Measurements from ENCODE around the gene R3HCC1L. TPM values are rescaled to one million over a fixed set of nuclear protein-coding genes. Genes with fewer than 3 reads are reported as not detected.

The R3HCC1L gene
- total and polyA plus RNA-seq, 2 of the 4 experiments (the other 2 are of a cell fraction): 8.3 to 14.7 TPM

- Histone ChIP-seq H3K23ac (ENCODE audit: low read depth, low read length) (no peak overlapping the region), H3K56ac (ENCODE audit: extremely low read depth, insufficient read depth, low read length) (no peak overlapping the region), H2AK9ac (replicated peaks; ENCODE audit: low read depth, low read length, poor library complexity) (no peak overlapping the region), H2BK5ac (ENCODE audit: low read depth, low read length, poor library complexity, severe bottlenecking) (no peak overlapping the region), H3K27ac (ENCODE audit: insufficient read depth, low read length) (no peak overlapping the region), H3K14ac (replicated peaks; ENCODE audit: low read depth, low read length) (no peak overlapping the region), H3K18ac (ENCODE audit: low read depth, low read length) (no peak overlapping the region), H2BK15ac (ENCODE audit: low read depth, low read length) (no peak overlapping the region), H3K4me1 (ENCODE audit: control insufficient read depth, insufficient read depth, low read length) (no peaks in the 10 kb centered on the region), H2AK5ac (ENCODE audit: low read depth, low read length) (no peak overlapping the region), H3K9ac (ENCODE audit: low read depth, low read length) (no peak overlapping the region), H3K4ac (ENCODE audit: low read depth, low read length) (no peak overlapping the region), H3K9me3 (ENCODE audit: control insufficient read depth, insufficient read depth, low read length) (no peaks in the 10 kb centered on the region), H4K5ac (ENCODE audit: low read depth, low read length) (no peak overlapping the region), H4K8ac (ENCODE audit: low read depth in 2 of 2, low read length in 2 of 2) (no peak overlapping the region), H2AFZ (replicated peaks; ENCODE audit: low read length, poor library complexity) (no peak overlapping the region), H3K4me2 (ENCODE audit: low read depth, low read length) (no peak overlapping the region), H2BK20ac (ENCODE audit: low read depth, low read length) (no peak overlapping the region), H3K4me3 (ENCODE audit: insufficient read depth, low read depth, low read length) (no peak overlapping the region), H4K20me1 (ENCODE audit: insufficient read depth, low read length) (no peaks in the 10 kb centered on the region), H3K27me3 (ENCODE audit: control insufficient read depth, insufficient read depth, low read length) (no peaks in the 10 kb centered on the region), H3K36me3 (ENCODE audit: control insufficient read depth, insufficient read depth, low read length) (no peaks in the 10 kb centered on the region), H4K91ac (ENCODE audit: insufficient read depth, low read depth, low read length) (no peak overlapping the region), H3K79me1 (ENCODE audit: low read depth in 1 of 2, low read length in 2 of 2) (no peaks in the 10 kb centered on the region), H2BK120ac (ENCODE audit: low read depth, low read length) (no peak overlapping the region), H3K9me1 (ENCODE audit: insufficient read depth, low read length) (no peaks in the 10 kb centered on the region)
- no CpG with 5 or more reads among the region's 3 CpGs for WGBS, 2 experiments (ENCODE audit: extremely low coverage in 2 of 2, insufficient read length in 1 of 2)
- intact Hi-C loops (cut with micrococcal nuclease) (no loop called here), dilution Hi-C loops (cut with HindIII; ENCODE audit: low sequenced_read_pairs, unreplicated experiment) (no loop called here), in situ Hi-C loops (cut with MboI; ENCODE audit: low sequenced_read_pairs) (no loop called here)
- TF ChIP-seq CEBPB (IDR thresholded peaks at IDR 0.05; ENCODE audit: low read depth, low read length): no peak
- no peak for TF ChIP-seq BHLHE40 (IDR thresholded peaks at IDR 0.05; ENCODE audit: low read depth, low read length)
- no peak for TF ChIP-seq FOS (IDR thresholded peaks at IDR 0.05; ENCODE audit: low read depth, low read length)
- TF ChIP-seq SMC3 (IDR thresholded peaks at IDR 0.05; ENCODE audit: low read depth, low read length): no peak
- TF ChIP-seq RAD21 (IDR thresholded peaks at IDR 0.05; ENCODE audit: low read length): no peak
- TF ChIP-seq POLR2A (IDR thresholded peaks at IDR 0.05; ENCODE audit: low read depth, low read length): no peak
- TF ChIP-seq, protein P1, sequence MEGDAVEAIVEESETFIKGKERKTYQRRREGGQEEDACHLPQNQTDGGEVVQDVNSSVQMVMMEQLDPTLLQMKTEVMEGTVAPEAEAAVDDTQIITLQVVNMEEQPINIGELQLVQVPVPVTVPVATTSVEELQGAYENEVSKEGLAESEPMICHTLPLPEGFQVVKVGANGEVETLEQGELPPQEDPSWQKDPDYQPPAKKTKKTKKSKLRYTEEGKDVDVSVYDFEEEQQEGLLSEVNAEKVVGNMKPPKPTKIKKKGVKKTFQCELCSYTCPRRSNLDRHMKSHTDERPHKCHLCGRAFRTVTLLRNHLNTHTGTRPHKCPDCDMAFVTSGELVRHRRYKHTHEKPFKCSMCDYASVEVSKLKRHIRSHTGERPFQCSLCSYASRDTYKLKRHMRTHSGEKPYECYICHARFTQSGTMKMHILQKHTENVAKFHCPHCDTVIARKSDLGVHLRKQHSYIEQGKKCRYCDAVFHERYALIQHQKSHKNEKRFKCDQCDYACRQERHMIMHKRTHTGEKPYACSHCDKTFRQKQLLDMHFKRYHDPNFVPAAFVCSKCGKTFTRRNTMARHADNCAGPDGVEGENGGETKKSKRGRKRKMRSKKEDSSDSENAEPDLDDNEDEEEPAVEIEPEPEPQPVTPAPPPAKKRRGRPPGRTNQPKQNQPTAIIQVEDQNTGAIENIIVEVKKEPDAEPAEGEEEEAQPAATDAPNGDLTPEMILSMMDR (conservative IDR thresholded peaks at IDR 0.05; ENCODE audit: low read depth, low read length): no peak
- ChIA-PET POLR2A (ENCODE audit: unreplicated experiment) (no interaction called here), CTCF (no interaction called here)
- ATAC-seq (ENCODE audit: low read depth) (no peak), DNase-seq (no peak)
- BruUV-seq (replicated peaks): no TSS peak
These were observed 43.6 kb upstream of the R3HCC1L start for GRCh38 chr10:98090822-98091221.
